WTC11 (cell line): ENCODE measurements around the gene CTNND1.
"Not testable (repeated sequence)": the region's sequence is repeated elsewhere in the genome, so short reads cannot be mapped to it uniquely, and the experiment has no call there.

Source experiments
- ELF4 ChIP-seq: sonication (generic); formaldehyde crosslinking; IDR thresholded peaks from 2 replicates; pipeline ENCODE4 v1.8.1; 2022; ENCODE audit warnings: low read depth, mild to moderate bottlenecking, moderate library complexity, missing genetic modification reagents
- KAT7 ChIP-seq: sonication (generic); formaldehyde crosslinking; IDR thresholded peaks from 2 replicates; pipeline ENCODE4 v1.8.1; 2023; ENCODE audit warnings: missing genetic modification reagents, mild to moderate bottlenecking, borderline replicate concordance
- TF ChIP-seq, protein P1 (sequence below): fragments of 200-600 bp; IDR thresholded peaks from 2 replicates; pipeline ENCODE4 v1.8.0; 2022; ENCODE audit warnings: antibody characterized with exemption

DNA sequence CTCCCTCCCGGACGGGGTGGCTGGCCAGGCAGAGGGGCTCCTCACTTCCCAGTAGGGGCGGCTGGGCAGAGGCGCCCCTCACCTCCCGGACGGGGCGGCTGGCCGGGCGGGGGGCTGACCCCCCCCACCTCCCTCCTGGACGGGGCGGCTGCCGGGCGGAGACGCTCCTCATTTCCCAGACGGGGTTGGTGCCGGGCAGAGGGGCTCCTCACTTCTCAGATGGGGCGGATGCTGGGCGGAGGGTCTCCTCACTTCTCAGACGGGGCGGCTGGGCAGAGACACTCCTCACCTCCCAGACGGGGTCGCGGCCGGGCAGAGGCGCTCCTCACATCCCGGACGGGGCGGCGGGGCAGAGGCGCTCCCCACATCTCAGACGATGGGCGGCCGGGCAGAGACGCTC is 44.9 kb upstream of the CTNND1 start:
- TF ChIP-seq ELF4, KAT7 (CRISPR knock-in tag): not testable (repeated sequence)
- TF ChIP-seq, protein P1, sequence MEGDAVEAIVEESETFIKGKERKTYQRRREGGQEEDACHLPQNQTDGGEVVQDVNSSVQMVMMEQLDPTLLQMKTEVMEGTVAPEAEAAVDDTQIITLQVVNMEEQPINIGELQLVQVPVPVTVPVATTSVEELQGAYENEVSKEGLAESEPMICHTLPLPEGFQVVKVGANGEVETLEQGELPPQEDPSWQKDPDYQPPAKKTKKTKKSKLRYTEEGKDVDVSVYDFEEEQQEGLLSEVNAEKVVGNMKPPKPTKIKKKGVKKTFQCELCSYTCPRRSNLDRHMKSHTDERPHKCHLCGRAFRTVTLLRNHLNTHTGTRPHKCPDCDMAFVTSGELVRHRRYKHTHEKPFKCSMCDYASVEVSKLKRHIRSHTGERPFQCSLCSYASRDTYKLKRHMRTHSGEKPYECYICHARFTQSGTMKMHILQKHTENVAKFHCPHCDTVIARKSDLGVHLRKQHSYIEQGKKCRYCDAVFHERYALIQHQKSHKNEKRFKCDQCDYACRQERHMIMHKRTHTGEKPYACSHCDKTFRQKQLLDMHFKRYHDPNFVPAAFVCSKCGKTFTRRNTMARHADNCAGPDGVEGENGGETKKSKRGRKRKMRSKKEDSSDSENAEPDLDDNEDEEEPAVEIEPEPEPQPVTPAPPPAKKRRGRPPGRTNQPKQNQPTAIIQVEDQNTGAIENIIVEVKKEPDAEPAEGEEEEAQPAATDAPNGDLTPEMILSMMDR, result not testable (repeated sequence)
